Kidney capillary endothelial cell (primary cell): ENCODE measurements around the gene TTC28.

ENCODE experiments used
- DNase-seq: peaks from one replicate; pipeline ENCODE4 v3.0.0-alpha.2; 2018; ENCODE audit warnings: low spot score

The TTC28 gene

GRCh38 chr22:28268850-28269249, 410.8 kb downstream of the TTC28 start:
- no peak for DNase-seq

DNA sequence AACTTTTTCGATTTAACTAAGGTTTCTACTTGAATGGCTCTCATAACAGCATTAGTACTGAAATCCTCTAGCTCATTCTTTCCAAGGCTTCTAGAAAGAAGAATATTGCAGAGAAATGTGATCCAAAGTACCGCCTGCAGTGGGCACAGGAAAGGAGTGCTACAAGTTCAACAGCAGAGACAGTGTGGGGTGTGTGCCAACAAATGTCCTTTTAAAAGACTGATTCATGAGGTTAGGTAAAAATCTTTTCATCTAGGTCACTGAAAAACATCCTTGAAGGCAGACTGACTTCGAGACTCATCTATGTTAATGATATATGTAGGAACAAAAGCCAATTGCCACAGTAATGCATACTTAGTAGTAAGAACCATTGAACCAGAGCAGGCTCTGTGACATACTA, 411.5 kb downstream of the TTC28 start:
- no peak for DNase-seq

DNA sequence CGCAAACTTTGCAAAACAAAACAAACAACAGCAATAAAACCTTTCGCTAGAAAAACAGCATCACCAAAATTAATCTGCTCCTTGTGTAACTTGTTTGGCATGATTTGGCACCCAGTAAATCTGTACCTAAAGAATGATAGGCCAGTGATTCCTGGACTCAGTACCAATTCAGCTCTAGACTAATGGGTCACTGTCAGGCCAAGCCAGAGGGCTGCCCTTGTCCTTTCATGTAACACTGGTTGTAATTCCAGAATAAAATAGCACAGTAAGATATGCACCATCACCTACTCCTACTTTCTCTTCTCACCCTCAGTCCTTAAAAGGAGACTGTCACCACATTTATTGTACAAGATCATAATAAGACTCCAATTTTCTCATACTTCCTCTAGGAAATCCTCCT, 419.0 kb downstream of the TTC28 start:
- no peak for DNase-seq

DNA sequence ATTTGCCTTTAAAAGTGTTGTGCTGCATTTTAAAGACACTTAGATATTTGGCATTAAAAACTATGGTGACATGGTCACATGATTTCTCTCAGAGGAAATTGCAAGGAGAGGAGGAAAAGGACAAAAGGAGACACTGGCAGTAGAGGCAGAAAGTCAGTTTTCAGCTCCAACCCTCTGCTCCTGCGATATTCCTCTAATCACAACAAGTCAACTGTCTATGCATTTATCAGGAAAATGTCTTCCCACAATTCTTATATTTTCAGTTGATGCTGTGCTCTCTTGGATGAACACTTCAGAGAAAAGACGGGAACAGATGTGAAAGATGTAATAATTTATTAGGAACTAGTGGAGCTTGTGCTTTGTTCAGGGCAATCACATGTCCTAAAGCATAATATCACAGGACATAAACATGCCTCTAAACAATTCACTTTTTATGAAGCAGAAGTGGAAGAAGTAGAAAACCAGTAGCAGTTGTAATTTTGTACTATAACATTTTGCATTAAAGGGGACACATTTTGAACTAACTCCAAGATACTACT, 419.8 kb downstream of the TTC28 start:
- DNase-seq = no peak

DNA sequence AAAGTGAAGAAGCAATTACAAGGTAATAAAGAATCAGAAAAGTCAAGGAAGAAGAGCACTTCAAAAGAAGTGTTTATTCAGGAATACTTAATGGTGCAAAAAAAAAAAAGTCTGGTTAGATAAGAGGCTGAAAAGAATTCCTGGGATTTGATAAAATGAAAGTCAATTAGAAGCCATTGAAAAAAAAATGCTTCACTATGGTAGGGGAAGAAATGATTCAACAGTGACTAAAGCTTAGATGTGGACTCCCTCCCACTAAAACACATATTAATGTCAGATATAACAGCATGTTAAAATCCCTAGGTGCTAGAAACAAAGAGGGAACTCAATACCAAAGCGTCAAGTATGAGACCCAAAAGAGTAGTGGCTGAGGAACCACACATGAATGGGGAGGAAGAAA, 425.2 kb downstream of the TTC28 start:
- no peak for DNase-seq

DNA sequence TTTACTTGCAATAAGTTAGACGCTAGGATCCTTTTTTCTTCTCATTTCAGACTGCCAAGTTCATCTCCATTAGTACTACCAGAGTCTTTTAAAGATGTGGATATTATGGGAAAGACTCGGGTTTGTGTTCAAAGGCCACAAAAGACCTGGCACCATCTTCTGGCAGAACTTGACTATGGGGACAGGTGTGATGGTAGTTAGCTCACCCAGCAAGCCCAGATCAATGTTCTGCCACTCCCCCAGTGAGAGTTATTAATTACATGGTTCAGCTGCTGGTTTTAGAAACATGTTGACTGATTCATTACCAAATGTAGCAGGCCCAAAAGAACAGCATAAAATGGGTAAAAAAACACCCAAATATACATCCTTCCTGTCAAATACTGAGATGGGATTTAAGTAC, 427.1 kb downstream of the TTC28 start:
- no peak for DNase-seq

DNA sequence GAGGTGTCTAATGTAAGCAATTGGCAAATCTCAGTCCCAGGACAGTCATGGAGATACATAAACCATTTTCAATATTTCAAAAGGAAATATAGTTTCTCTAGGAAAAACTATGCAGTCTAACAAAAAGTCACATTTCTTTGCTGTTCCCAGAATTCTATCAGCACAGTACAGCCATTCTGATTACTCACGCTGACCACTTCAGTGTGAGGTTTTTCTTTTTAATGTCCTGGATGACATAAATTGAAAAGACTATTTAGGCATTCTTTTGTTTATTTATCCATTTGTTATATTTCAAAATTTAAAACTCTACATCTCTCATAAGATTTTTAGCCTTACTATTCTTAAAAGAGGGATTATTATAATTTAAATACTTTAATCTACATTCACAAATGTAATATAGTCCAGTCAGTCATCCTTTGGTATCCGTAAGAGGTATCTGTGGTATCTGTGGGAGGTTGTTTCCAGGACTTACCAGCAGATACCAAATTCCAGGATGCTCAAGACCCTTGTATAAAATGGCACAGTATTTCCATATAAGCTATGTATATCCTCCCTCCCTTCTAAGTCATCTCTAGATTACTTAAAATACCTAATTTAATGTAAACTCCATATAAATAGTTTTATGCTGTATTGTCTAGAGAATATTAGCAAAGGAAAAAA, 429.5 kb downstream of the TTC28 start:
- DNase-seq = no peak

- no peak for DNase-seq
These were observed 430.2 kb downstream of the TTC28 start for GRCh38 chr22:28249402-28249801.

DNA sequence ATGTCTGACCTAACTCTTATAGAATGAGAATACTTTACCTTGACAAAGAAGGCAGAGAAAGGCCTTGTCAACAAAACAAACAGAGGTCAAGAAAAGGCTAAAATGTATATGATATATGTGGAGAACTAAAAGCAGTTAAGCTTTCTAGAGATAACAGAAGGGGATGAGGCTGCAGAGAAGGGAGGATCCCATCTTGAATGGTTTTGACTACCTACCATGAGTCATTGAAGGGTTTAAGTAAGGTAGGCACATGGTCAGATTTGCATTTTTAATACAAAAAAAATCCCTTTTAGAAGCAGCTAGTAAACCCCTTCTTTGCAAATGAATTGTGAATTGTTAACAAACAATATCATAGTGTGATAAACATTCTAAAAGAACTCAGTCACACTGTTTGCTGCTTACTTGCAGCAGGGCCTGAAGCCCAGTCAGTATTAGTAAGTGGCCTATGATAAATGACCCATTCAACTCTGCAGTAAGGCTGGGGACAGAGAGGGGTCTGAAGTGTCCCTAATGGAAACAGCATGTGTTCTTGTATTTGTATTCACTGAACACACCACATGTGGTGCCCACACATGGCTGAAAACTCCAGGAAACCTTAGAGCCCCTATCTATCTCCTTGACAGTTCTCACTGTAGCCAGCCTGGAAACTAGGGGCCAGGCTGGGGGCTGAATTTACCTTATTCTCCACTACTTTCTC, 431.8 kb downstream of the TTC28 start:
- DNase-seq = no peak

DNA sequence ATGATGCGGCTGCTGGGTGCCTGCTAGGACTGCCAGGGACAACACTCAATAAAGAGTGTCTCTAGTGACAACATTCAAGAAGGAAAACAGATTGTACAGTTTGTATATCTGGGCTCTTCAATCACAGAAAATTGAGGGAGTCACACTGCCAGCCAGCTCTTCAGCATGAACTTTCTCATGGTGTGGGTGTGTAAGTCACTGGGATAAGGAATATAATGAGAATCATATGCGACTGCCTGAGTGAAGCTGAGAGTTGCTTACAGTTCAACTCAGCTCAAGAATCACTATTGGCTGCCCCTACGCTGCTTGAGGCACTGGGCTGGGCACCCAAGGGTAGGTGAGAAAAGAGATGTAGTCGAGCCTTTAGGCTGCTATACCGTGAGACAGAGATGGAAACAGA, 432.5 kb downstream of the TTC28 start:
- DNase-seq = no peak

GRCh38 chr22:28246397-28246796, 433.2 kb downstream of the TTC28 start:
- no peak for DNase-seq

DNA sequence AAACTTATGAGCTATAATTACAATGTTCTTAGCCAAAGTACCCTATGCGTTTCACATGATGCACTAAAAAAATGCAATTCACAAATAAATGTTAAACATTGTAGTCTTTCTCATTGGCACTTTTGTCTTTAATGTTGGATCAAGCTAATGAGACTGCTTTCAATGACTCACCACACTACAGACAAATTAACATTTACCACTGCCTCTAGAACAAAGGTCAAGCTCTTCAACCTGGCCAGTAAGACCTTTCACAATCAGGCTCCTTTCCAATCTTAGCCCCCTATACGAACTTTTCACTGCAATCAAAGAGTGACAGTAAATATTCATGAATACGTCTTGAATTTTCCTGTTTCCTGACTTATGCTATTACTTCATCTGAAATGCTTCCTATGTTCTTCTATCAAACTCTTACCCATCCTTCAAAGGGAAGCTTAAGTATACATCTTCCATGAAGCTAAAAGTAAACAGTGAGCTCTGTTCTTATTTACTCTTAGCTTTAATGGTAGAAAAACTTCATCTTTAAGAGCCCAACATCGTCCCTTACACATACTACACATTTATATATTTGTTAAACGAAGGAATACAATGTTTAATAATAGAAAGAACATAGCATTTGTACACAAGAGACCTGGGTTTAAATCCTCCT, 433.9 kb downstream of the TTC28 start:
- no peak for DNase-seq

GRCh38 chr22:28244757-28245156, 434.9 kb downstream of the TTC28 start:
- DNase-seq = no peak

DNA sequence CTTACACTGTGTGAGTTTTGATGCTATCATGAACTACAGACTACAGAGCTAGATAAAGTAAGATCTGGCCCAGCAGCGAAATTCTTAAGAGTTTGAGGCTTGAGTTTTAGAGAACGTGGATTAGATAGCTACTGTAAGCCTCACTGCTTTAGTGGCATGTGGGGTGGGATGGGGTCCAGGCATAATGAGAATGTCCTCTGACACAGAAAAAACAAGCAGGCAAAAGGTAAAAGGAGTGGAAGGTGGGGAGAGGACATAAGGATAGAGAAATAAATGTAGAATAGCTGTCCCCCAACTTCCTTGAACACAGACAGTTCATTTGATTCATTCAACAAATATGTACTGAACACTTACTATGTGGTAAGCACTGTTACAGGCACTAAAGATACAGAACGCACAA, 436.1 kb downstream of the TTC28 start:
- no peak for DNase-seq

GRCh38 chr22:28241656-28242290, 437.9 kb downstream of the TTC28 start:
- no peak for DNase-seq

DNA sequence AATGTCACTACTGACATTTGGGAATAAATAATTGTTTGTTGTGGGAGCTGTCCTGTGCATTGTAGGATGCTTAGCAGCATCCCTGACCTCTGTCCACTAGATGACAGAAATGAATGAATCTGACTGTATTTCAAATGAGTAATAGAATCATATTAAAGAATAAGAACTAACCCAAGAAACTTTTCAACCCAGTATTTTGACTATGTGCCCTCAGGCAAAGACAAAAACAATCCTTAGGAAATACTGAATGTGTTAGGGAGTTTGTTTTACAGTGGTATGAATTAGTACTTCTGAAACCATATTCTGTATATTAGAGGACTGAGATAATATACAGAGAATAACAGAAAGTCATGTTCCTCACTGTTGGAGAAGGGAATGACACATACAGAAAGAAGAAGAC, 439.7 kb downstream of the TTC28 start:
- DNase-seq = no peak

- no peak for DNase-seq
These were observed 441.9 kb downstream of the TTC28 start for GRCh38 chr22:28237783-28238182.

DNA sequence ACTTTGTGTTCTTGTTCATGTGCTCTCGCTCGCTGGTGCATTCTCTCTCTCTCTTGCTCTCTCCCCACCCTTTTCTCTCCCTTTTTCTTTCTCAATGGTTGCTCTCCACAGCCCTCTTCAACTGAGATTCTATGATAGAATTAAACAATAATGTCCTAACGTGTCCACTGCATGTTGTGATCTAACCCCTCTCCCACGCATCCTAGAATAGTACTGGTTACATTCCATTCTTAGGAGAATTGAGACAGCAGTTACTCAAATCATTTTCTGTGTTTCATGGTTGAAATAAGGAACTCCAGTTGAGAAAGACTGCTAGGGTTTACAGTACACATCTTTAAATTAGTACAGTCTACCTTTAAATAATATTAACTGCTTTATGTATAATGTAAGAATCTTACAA, 442.5 kb downstream of the TTC28 start:
- DNase-seq = no peak

GRCh38 chr22:28232204-28232603, 447.4 kb downstream of the TTC28 start:
- no peak for DNase-seq

DNA sequence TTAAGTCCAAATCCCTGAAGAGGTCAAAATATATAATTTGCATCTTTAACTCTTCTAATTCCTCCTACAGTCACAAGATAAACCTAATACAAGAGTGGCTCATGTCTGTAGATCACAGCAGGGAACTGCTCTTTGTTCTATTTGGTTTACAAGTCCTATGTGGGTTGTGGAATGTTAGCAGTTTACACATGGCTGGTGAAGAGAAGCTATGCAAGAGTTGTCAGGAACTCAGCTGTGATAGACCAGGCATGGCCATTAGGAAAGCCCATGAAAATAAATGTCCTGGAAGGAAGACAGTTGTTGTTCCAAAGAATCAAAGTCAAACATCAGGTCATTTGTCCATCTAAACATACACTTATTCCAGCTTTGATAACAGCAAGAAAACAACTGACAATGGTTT, 448.2 kb downstream of the TTC28 start:
- DNase-seq = no peak

- DNase-seq = no peak
These were observed 449.0 kb downstream of the TTC28 start for GRCh38 chr22:28230671-28231070.

GRCh38 chr22:28229566-28230485, 449.8 kb downstream of the TTC28 start:
- no peak for DNase-seq
